ENCODE data around the gene YPEL1. TPM values are rescaled to one million over a fixed set of nuclear protein-coding genes. Genes with fewer than 3 reads are reported as not detected.

YPEL1 gene
- total RNA-seq, 1 experiment from 2014 or later, result 1.2 TPM

DNA sequence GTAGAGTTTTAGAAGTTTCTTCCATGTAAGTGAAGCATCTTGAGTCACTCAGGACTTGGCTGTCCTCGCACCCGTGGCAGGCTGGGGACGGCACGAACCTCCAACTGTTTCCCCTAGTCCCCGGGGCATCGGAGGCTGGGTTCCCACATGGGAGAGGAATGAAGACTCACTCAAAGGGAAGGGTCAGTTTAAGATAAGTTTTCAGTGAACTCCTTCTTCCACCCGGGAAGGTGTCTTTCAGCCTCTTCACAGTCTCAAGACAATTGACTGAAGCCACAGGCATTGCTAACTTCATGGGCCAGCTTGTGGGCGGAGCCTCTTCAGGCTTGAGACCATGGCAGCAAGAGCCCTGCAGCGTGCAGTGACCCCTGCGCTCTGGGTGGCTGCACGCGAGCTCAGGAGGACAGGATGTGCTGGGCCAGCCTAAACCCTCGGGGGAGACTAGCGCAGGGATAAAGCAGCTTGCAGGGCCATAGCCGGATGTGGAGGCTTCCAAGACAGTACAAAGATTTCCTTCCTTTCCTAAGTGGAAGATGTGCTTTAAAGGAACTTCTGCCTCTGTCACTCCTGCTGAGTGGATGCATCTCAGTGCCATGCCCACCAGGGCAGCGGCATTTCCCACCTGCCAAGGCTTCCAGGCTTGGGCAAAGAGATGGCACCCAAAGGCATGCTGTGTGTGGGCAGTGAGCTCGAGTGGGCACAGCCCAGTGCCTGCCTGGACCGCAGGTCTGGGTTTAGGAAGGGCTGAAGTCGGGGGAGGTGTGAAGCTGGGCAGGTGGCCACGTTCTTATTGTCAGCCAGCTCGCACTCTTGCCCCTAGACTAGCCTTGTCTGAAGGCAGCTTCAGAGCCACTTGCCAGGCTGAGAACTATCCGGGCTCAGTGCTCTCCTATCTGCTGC, 36.9 kb downstream of the YPEL1 start:
- Histone ChIP-seq H3K36me3 (ENCODE audit: control insufficient read depth, insufficient read depth, low read length) (peaks cover 2% of the 10 kb centered on the region; the same call in 1 of the 2 replicates), H3K4me1 (peaks cover 20% of the 10 kb centered on the region), H3K27me3 (replicated peaks; ENCODE audit: control insufficient read depth, insufficient read depth, low read length) (no peaks in the 10 kb centered on the region), H3K4me3 (ENCODE audit: low read depth, low read length) (no peak overlapping the region), H3K9me3 (no peaks in the 10 kb centered on the region)
- H3K4me3 Mint-ChIP-seq (ENCODE audit: unreplicated experiment), result no peak overlapping the region
- TF ChIP-seq, protein P1, sequence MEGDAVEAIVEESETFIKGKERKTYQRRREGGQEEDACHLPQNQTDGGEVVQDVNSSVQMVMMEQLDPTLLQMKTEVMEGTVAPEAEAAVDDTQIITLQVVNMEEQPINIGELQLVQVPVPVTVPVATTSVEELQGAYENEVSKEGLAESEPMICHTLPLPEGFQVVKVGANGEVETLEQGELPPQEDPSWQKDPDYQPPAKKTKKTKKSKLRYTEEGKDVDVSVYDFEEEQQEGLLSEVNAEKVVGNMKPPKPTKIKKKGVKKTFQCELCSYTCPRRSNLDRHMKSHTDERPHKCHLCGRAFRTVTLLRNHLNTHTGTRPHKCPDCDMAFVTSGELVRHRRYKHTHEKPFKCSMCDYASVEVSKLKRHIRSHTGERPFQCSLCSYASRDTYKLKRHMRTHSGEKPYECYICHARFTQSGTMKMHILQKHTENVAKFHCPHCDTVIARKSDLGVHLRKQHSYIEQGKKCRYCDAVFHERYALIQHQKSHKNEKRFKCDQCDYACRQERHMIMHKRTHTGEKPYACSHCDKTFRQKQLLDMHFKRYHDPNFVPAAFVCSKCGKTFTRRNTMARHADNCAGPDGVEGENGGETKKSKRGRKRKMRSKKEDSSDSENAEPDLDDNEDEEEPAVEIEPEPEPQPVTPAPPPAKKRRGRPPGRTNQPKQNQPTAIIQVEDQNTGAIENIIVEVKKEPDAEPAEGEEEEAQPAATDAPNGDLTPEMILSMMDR (IDR thresholded peaks at IDR 0.05; ENCODE audit: insufficient read depth in 1 of 2, low read depth in 1 of 2, low read length in 1 of 2, severe bottlenecking in 1 of 2, unreplicated experiment in 1 of 2), result no peak
- POLR2A ChIA-PET, result interaction anchor here (0.6 kb wide), 2 partner anchors 31 to 37 kb away, joined by 3 to 4 read pairs; no protein-coding TSS in a partner anchor
- peaks cover 12% of the 10 kb centered on the region for H3K4me1 Mint-ChIP-seq (ENCODE audit: low read depth, unreplicated experiment)
- DNase-seq, result no peak
- peaks cover 23% of the 10 kb centered on the region for H3K36me3 Mint-ChIP-seq (ENCODE audit: insufficient read depth, unreplicated experiment)
- CTCF ChIA-PET, result interaction anchor here (0.6 kb wide), 1 partner anchor 61 kb away, joined by 3 read pairs; no protein-coding TSS in a partner anchor
- H3K9me3 Mint-ChIP-seq (ENCODE audit: unreplicated experiment), result no peaks in the 10 kb centered on the region
- no TSS peak for BruUV-seq (replicated peaks)
- H3K27ac Mint-ChIP-seq (ENCODE audit: unreplicated experiment), result no peak overlapping the region
- intact Hi-C loops (cut with micrococcal nuclease; ENCODE audit: unreplicated experiment), result no loop called here
- H3K27me3 Mint-ChIP-seq (ENCODE audit: insufficient read depth, unreplicated experiment), result no peaks in the 10 kb centered on the region

DNA sequence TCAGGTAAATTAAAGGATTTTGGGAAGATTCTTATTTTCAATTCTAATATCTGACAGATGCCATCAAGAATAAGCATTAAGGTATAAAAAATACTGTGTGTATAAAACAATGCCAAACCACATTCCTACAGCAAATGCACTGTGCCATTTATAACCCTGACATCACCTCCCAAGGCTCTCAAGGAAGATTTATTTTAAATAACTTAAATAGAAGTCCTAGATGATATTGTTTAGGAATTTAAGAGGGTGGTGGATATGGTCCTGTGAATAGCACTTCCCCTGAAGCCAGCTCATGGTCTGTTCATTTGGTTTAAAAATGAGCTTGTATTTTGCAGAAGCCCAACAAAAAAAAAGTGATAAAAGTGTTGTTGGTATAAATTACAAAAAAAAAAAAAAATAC, 37.7 kb downstream of the YPEL1 start:
- Mint-ChIP-seq H3K27me3 (ENCODE audit: insufficient read depth, unreplicated experiment) (no peaks in the 10 kb centered on the region), H3K9me3 (ENCODE audit: unreplicated experiment) (no peaks in the 10 kb centered on the region), H3K4me3 (ENCODE audit: unreplicated experiment) (no peak overlapping the region), H3K27ac (ENCODE audit: unreplicated experiment) (no peak overlapping the region), H3K4me1 (ENCODE audit: low read depth, unreplicated experiment) (peaks cover 12% of the 10 kb centered on the region), H3K36me3 (ENCODE audit: insufficient read depth, unreplicated experiment) (peaks cover 29% of the 10 kb centered on the region)
- peaks cover 3% of the 10 kb centered on the region; the same call in 1 of the 2 replicates for H3K36me3 ChIP-seq (ENCODE audit: control insufficient read depth, insufficient read depth, low read length)
- DNase-seq, result no peak
- H3K4me3 ChIP-seq (ENCODE audit: low read depth, low read length), result no peak overlapping the region
- TF ChIP-seq, protein P1 (IDR thresholded peaks at IDR 0.05; ENCODE audit: insufficient read depth in 1 of 2, low read depth in 1 of 2, low read length in 1 of 2, severe bottlenecking in 1 of 2, unreplicated experiment in 1 of 2), result no peak
- ChIA-PET POLR2A (interaction anchor here (0.6 kb wide), 1 partner anchor 37 kb away, joined by 4 read pairs; no protein-coding TSS in a partner anchor), CTCF (no interaction called here)
- peaks cover 20% of the 10 kb centered on the region for H3K4me1 ChIP-seq
- intact Hi-C loops (cut with micrococcal nuclease; ENCODE audit: unreplicated experiment), result no loop called here
- no TSS peak for BruUV-seq (replicated peaks)
- H3K9me3 ChIP-seq, result no peaks in the 10 kb centered on the region
- no peaks in the 10 kb centered on the region for H3K27me3 ChIP-seq (replicated peaks; ENCODE audit: control insufficient read depth, insufficient read depth, low read length)

DNA sequence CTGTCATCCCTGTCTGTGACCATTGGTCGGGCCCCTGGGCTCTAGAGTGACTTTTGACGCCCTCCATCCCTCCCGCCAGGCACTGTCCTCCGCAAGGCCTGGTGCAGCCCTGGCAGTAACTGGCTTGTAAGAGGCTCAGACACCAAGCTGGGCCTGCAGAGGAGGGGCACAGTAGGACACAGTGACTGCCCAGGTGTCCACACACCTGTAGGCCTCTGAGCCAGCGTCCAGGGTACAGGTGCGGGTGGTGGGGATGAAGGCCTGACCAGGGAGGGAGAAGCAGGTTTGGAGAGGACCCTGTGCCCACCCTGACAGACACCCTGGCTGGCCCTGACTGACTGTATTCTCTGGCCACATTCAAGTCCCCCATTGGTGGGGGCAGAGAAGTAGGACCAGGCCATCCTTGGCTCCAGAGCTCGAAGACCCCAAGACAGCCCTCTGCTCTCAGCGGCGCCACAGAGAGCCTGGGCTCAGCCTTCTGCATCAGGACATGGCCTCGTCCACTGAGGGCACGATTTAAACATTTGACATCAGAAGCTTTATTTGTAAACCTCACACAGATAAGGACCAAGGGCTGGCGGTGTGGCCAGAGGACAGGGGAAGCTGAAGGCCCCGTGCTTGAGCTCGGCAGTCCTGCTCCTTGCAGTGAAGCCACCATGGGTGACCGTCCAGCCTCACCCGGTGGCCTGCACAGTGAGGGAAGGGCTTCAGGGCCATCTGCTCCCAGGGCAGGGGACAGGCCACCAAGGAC, 38.4 kb downstream of the YPEL1 start:
- TF ChIP-seq, protein P1 (IDR thresholded peaks at IDR 0.05; ENCODE audit: insufficient read depth in 1 of 2, low read depth in 1 of 2, low read length in 1 of 2, severe bottlenecking in 1 of 2, unreplicated experiment in 1 of 2), result no peak
- CTCF ChIA-PET, result no interaction called here

More for the DNA sequence above, 38.4 kb downstream of the YPEL1 start:
- H3K4me1 ChIP-seq, result peaks cover 17% of the 10 kb centered on the region
- no TSS peak for BruUV-seq (replicated peaks)
- H3K27me3 ChIP-seq (replicated peaks; ENCODE audit: control insufficient read depth, insufficient read depth, low read length), result no peaks in the 10 kb centered on the region
- H3K4me3 Mint-ChIP-seq (ENCODE audit: unreplicated experiment), result no peak overlapping the region
- no peaks in the 10 kb centered on the region for H3K27me3 Mint-ChIP-seq (ENCODE audit: insufficient read depth, unreplicated experiment)
- intact Hi-C loops (cut with micrococcal nuclease; ENCODE audit: unreplicated experiment), result no loop called here
- H3K27ac Mint-ChIP-seq (ENCODE audit: unreplicated experiment), result no peak overlapping the region
- peaks cover 3% of the 10 kb centered on the region; the same call in 1 of the 2 replicates for H3K36me3 ChIP-seq (ENCODE audit: control insufficient read depth, insufficient read depth, low read length)
- no peaks in the 10 kb centered on the region for H3K9me3 ChIP-seq
- POLR2A ChIA-PET, result no interaction called here
- no peak for DNase-seq
- no peaks in the 10 kb centered on the region for H3K9me3 Mint-ChIP-seq (ENCODE audit: unreplicated experiment)
- H3K4me3 ChIP-seq (ENCODE audit: low read depth, low read length), result no peak overlapping the region
- H3K36me3 Mint-ChIP-seq (ENCODE audit: insufficient read depth, unreplicated experiment), result peaks cover 29% of the 10 kb centered on the region
- peaks cover 10% of the 10 kb centered on the region for H3K4me1 Mint-ChIP-seq (ENCODE audit: low read depth, unreplicated experiment)

All from Caco-2 (cell line).